BJ (cell line): ENCODE measurements around the gene PIP4P1. TPM values are rescaled to one million over a fixed set of nuclear protein-coding genes. Genes with fewer than 3 reads are reported as not detected.
"Not testable (repeated sequence)": the region's sequence is repeated elsewhere in the genome, so short reads cannot be mapped to it uniquely, and the experiment has no call there.

Source experiments
- CTCF ChIA-PET: fragments of 350-600 bp; formaldehyde crosslinking; extraction: SDS; loops from one replicate; lab custom pipeline; 2021; ENCODE audit warnings: antibody characterized with exemption, inconsistent platforms; lab: Yijun Ruan, JAX
- POLR2A ChIA-PET: fragments of 300-600 bp; sonication (Branson Sonifier 250); formaldehyde crosslinking; extraction: SDS; loops from one replicate; lab custom pipeline; 2021; ENCODE audit warnings: antibody characterized with exemption; lab: Charles Lee
- DNase-seq: peaks from one replicate; pipeline ENCODE4 v3.0.0-alpha.2; 2011; ENCODE audit warnings: low read depth
- H3K27me3 ChIP-seq: 2 replicates; pipeline ENCODE4 v1.6.0; 2011; ENCODE audit warnings: low read length; ENCODE audit not compliant: control insufficient read depth, insufficient read depth
- H3K36me3 ChIP-seq: 2 replicates; pipeline ENCODE4 v1.5.1; 2011; ENCODE audit warnings: low read length; ENCODE audit not compliant: control insufficient read depth, insufficient read depth
- H3K4me3 ChIP-seq: 2 replicates; pipeline ENCODE4 v1.5.1; 2011; ENCODE audit warnings: low read depth, mild to moderate bottlenecking, control low read depth, low read length
- CTCF ChIP-seq: IDR thresholded peaks from 2 replicates; pipeline ENCODE4 v1.5.1; 2011; ENCODE audit warnings: low read depth, mild to moderate bottlenecking, control low read depth, inconsistent platforms, low read length, moderate library complexity; ENCODE audit not compliant: insufficient read depth
- polyA minus RNA-seq: library from RNA; depleted of rRNA, polyadenylated mRNA; stranded (reverse); fragments of >200 nt; gene quantifications from 2 replicates; pipeline ENCODE4 v1.2.3, GENCODE V29; 2011; rRNA and poly(A)+ RNA removed
- polyA plus RNA-seq: library from polyadenylated mRNA; depleted of rRNA; stranded (reverse); fragments of >200 nt; gene quantifications from 2 replicates; pipeline ENCODE4 v1.2.3, GENCODE V29; 2011; rRNA removed

The PIP4P1 gene
- 28.6 and 38.3 TPM in 2 replicates for polyA plus RNA-seq
- 26.0 and 45.9 TPM in 2 replicates for polyA minus RNA-seq

DNA sequence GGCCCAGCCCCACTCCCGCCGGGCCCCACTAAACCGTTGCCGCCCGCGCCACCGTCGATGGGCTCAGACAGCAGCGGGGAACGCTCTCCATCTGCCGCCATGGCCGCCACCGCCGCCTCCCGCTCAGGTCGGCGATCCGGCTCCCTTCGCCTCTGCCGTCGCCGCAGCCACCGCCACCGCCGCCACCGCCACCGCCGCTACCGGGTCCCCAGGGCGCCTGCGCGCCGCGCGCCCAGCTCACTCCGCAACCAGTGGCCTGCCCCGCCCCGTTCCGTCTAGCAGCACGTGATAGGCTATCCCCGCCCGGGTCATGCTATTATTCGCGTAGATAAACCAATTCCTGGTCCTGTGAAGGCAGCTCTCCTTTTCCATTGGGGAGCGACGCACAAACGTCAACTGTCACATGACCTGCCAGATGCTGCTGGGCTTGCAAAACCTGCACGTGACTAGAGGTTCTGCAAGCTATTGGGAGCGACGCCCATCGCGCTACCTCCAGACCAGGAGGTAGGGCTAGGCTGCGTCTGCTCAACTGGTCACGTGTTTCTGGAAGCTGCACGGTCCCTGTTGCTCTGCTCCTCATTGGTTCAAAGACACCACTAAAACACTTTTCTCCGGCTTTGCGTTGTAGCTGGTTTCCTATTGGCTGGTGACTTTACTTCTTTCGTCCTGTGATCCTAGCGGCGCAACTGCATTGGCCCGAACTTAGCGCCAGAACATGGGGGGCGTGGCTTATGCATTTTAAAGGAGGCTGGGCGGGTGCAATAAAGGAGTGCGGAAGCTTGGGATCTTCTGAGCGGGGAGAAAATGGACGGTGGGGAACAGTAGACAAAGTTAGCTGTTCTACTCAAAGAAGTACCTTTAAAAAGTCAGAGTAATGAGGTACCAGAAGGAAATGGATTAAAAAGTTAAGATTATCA, at the start of gene PIP4P1:
Gene PIP4P1 (minus strand): TSS at position 210 of the 917 bp plus-strand sequence. CDS start 109 bp downstream, at position 101.
- no peak for TF ChIP-seq CTCF
- POLR2A ChIA-PET, result interaction anchor here (0.8 to 1.2 kb wide), 3 partner anchors 8 to 221 kb away, joined by 3 to 5 read pairs (median 5); partner anchors contain the start of genes PARP2 and PNP
- CTCF ChIA-PET, result interaction anchor here (1.0 to 2.0 kb wide), 2 partner anchors 37 to 46 kb away, joined by 3 to 10 read pairs; no protein-coding TSS in a partner anchor
- H3K4me3 ChIP-seq, result peak within 1 kb of the TSS; percentile 94
- peaks cover 1% of the 10 kb centered on the region; the same call in 1 of the 2 replicates for H3K27me3 ChIP-seq
- H3K36me3 ChIP-seq, result peaks cover 20% of the 10 kb centered on the region
- DNase-seq, result peak; percentile 100

- TF ChIP-seq CTCF, result no peak
- POLR2A ChIA-PET, result no interaction called here
- Histone ChIP-seq H3K27me3 (no peaks in the 10 kb centered on the region), H3K36me3 (no peaks in the 10 kb centered on the region), H3K4me3 (no peak overlapping the region)
- CTCF ChIA-PET, result no interaction called here
- no peak for DNase-seq
These were observed 47.1 kb upstream of the PIP4P1 start for GRCh38 chr14:20508367-20508766.

DNA sequence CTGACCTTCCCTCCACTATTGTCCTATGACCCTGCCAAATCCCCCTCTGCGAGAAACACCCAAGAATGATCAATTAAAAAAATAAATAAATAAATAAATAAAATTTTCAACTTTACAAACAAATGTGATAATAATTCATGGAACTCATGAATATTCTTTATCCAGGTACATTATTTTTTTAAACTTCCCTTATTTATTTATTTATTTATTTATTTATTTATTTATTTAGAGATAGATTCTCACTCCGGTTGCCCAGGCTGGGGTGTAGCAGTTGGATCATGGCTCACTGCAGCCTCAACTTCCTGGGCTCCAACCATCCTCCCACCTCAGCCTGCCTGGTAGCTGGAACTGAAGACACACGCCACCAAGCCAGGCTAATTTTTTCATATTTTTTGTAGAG, 46.3 kb upstream of the PIP4P1 start:
- H3K4me3 ChIP-seq, H3K27me3 ChIP-seq, DNase-seq, POLR2A ChIA-PET, CTCF ChIA-PET, H3K36me3 ChIP-seq: not testable (repeated sequence)

- POLR2A ChIA-PET, CTCF ChIA-PET, H3K27me3 ChIP-seq, H3K36me3 ChIP-seq, H3K4me3 ChIP-seq, DNase-seq: not testable (repeated sequence)
These were observed 45.5 kb upstream of the PIP4P1 start for GRCh38 chr14:20506752-20507151.

- DNase-seq, H3K36me3 ChIP-seq, H3K27me3 ChIP-seq, POLR2A ChIA-PET, CTCF ChIA-PET, H3K4me3 ChIP-seq: not testable (repeated sequence)
These were observed 45.0 kb upstream of the PIP4P1 start for GRCh38 chr14:20506276-20506675.

DNA sequence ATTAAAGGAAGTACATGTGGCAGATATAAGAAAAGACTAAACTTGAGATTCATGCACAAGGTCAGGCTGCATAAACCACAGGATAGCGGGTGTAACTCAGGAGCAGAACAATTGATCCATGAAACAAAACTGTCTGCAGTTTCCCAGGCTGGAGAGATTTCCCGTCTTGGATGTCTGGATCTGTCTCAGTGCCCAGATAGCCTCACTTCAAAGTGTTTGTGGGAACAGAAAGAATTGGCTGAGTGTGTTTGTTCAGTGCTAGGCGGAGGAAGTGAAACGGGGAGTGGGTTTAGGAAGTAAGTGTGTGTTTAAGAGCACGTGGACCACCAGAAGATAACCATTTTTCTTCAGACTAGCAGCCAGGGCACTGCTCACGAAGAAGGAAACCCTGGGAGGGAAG, 42.7 kb upstream of the PIP4P1 start:
- POLR2A ChIA-PET, result no interaction called here
- H3K36me3 ChIP-seq, result no peaks in the 10 kb centered on the region
- no peak for TF ChIP-seq CTCF
- no peaks in the 10 kb centered on the region for H3K27me3 ChIP-seq
- no peak for DNase-seq
- no peak overlapping the region for H3K4me3 ChIP-seq
- CTCF ChIA-PET, result no interaction called here
